Fibroblast of skin of right quadriceps (primary cell): ENCODE results near the gene IKBIP.
"Not testable (repeated sequence)": the region's sequence is repeated elsewhere in the genome, so short reads cannot be mapped to it uniquely, and the experiment has no call there.

Experiments
- DNase-seq: peaks from one replicate; pipeline ENCODE4 v3.0.0-alpha.2; 2013

IKBIP gene

DNA sequence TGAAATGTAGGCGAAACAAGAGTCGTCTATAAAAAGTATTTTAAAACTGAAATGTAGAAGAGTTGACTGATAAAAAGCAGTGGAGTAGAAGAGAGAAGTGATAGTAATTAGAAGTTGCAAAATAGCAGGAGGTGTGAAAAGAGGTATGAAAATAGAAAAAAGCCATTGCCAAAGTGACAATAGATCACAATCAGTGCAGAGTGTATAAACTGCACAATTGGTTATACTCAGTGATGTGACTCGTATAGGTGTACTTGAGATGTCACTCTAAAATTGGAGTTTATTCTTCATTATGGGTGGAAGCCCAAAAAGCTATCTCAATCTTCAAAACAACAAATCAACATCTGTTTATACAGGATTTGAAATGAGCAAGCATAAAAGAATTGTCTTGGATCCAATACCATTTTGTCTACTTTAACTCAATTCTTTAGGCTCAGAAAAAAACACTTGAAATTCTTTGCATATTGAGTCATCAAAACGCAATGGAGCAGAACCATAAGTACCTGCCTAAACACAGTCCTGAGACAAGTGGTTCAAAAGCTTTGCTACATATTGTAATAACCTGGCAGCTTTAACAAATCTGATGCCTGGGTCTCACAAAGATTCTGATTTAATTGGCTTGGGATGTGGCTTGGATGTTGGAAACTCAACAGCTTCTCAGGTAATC is 8.8 kb downstream of the IKBIP start:
- peak; percentile 68 for DNase-seq

- peak; percentile 56 for DNase-seq
These were observed 25.6 kb downstream of the IKBIP start for GRCh38 chr12:98618952-98619351.

DNA sequence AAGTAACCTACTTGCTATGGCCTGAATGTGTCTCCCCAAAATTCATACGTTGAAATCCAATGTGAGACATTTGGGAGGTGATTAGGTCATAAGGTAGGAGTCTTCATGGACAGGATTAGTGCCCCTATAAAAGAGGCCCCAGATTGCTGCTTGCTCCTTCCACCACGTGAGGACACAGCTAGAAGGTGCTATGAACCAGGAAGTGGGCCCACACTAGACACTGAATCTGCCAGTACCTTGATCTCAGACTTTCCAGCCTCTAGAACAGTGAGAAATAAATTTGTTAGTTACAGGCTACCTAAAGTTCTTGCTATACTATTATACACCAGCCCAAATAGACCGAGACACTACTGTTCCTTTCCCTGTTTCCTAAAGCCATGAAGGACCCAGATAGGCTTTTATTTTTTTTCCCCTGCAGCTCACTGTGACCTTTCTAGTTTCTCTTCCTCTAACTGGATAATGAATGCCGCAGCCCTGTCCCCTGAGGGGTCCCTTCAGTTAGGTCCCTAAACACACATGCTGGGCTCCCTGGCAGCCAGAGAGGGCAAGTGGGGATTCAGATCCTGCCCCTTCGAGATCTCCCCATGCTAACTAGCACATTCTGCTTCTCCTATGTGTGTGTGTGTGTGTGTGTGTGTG is 31.8 kb downstream of the IKBIP start:
- no peak for DNase-seq

GRCh38 chr12:98610596-98610995 is 34.0 kb downstream of the IKBIP start:
- no peak for DNase-seq

DNA sequence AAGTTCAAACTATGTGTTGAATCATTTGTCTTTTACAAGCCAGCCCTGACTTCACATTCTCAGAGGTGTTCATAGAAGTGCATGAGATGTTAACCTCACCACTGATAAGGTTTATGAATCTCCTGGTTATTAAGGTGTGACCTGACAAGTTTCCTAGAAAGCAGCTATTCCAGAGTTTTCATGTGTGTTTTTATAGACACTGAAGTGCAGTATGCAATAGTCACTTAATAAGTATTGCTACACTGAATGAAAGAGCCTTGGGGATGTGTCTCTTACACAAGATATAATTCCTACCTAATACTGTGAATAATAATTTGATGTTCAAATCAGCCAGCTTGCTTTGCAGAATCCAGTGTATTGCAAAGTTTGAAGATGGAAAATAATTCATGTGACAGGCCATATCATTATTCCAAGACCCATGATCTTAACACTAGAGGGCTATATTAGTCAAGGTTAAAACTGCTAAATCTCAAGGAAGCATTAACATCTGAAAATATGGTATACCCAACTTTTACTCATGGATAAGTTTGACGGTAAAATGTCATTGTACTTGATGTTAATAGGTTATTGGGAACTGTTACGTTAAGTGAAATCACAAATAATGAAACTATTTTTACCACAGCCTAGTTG is 38.1 kb downstream of the IKBIP start:
- no peak for DNase-seq

GRCh38 chr12:98601924-98602323 is 42.7 kb downstream of the IKBIP start:
- DNase-seq, result no peak

DNA sequence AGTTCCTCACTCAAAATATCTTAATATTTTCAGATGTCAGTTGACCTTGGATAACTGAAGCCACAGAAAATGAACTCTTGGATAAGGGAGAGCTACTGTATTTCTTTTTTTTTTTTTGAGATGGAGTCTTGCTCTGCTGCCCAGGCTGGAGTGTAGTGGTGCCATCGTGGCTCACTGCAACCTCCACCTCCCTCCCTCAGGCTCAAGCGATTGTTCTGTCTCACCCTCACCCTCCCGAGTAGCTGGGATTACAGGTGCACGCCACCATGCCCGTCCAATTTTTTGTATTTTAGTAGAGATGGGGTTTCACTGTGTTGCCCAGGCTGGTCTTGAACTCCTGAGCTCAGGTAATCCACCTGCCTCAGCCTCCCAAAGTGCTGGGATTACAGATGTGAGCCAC is 47.3 kb downstream of the IKBIP start:
- not testable (repeated sequence) for DNase-seq

DNA sequence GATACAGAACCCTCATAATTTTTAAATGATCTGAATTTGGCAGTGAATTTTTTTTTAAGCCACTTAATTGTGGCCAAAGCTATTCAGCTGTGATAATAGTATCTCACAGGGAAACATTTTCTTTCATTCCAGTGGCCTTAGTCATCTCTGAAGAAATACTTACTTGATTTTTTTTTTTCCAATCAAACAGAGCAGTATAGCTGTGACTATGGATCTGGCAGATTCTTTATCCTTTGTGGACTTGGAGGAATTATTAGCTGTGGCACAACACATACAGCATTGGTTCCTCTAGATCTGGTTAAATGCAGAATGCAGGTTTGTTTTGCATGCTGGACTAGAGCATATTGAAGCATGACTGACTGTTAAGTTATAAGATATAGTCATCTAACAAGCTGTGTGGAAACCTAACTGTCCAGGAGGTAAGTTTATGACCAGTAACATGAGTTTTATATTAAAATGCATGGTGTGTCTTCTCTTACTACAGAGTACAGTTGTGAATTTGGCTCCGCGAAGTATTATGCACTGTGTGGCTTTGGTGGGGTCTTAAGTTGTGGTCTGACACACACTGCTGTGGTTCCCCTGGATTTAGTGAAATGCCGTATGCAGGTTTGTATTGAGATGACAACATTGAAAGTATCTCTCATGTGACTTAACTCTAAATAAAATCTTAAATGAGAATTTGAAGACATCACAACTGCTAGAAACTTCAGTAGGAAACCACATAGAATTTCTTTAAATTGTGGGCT is 49.2 kb downstream of the IKBIP start:
- peak; percentile 79 for DNase-seq

DNA sequence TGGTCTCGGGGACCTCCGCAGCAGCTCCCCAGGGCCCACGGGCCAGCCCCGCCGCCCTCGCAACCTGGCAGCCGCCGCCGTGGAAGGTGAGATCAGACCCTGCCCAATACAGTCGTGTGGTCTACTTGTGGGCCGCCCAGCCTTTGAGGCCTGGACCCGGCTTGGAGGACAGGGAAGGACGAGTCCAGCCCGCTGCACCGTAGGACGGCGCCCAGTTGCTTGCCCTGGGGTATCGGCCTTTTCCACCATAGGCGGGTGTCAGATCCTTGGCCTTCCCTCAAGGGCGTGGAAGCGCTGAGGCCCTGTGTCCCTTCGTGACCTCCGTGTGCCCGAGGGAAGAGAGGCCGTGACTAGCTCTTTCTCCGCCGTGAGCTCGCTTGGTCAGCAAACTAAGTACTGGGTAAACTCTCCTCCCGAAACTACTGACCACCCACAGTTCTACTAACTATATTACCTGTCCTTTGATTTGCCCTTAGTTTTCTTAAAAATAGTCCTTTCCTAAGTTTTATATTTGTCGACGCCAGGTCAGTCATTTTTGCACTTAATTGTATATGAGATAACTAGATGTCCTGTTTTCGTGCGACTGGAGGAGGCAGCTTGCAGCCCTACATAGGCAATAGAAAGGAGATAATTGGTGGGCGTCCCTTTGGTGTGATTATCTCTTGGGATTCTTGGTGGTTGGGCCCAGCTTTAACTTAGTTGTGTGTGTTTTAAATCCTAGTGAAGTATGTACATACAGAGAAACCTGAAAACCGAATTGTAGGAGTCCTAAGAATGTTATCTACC is 50.3 kb downstream of the IKBIP start:
- DNase-seq, result peak; percentile 10

GRCh38 chr12:98593351-98594049 is 51.1 kb downstream of the IKBIP start, which contains the start of gene SLC25A3:
SLC25A3 (plus strand) TSS chr12:98593686; CDS start chr12:98593979, 293 bp downstream.
- DNase-seq, result peak; percentile 97

GRCh38 chr12:98592825-98593322 is 51.7 kb downstream of the IKBIP start:
- DNase-seq, result no peak

GRCh38 chr12:98591209-98591608 is 53.4 kb downstream of the IKBIP start:
- no peak for DNase-seq

GRCh38 chr12:98587084-98587483 is 57.5 kb downstream of the IKBIP start:
- DNase-seq, result no peak

DNA sequence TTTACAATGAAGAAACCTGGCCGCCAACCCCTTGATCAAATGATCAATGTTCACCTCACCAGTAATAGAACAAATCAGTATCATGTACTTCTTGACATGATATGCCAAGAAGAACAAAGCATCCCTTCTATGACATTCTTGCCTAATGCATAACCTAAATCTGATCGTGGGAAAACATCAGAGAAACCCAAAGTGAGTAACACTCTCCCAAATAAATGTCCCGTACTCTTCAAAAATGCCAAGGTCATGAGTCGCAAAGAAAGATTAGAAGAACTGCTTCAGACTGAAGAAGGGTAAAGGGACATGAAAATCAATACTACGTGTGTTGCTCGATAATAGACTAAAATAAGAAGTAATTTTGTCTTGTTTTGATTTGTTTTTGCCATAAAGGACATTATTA is 62.5 kb downstream of the IKBIP start:
- peak; percentile 32 for DNase-seq

DNA sequence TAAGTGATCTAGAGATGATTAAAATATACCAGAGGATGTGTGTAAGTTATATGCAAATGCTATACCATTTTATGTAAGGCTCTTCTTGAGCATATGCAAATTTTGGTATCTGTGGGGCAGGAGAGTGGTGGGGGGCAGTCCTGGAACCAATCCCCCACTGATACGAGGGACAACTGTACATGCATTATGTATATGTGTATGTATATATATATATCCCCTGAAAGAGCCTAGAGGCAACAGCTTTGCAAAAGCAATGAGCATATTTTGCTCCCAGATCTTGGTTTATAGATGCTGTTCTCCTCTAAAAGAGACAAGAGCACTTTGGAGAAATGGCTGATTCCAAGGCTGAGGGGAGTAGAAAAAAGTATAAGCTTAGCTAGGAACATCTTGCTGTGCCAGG is 63.5 kb downstream of the IKBIP start:
- no peak for DNase-seq

- no peak for DNase-seq
These were observed 63.9 kb downstream of the IKBIP start for GRCh38 chr12:98580695-98581094.

- no peak for DNase-seq
These were observed 64.8 kb downstream of the IKBIP start for GRCh38 chr12:98579835-98580234.

- no peak for DNase-seq
These were observed 65.2 kb downstream of the IKBIP start for GRCh38 chr12:98579347-98579746.

DNA sequence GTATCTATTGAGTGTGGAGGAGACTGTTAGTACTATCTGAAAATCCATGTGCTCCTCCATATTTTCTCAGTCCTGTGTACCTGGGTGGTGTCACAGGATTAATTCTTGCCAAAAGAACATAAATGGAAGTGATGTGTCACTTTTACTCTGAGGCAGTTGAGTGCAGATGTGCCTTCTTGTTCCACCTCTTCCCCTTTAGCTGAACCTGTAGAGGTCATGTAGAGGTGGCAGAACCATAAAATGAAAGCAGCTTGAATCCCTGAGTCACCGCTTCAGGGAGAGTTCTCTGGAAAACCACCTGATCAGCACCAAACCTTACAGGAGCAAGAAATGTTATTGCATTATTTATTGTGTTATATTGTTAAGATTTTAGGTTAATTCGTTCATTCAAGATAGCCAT is 65.8 kb downstream of the IKBIP start:
- DNase-seq, result peak; percentile 13

GRCh38 chr12:98578392-98578791 is 66.2 kb downstream of the IKBIP start:
- DNase-seq, result no peak

DNA sequence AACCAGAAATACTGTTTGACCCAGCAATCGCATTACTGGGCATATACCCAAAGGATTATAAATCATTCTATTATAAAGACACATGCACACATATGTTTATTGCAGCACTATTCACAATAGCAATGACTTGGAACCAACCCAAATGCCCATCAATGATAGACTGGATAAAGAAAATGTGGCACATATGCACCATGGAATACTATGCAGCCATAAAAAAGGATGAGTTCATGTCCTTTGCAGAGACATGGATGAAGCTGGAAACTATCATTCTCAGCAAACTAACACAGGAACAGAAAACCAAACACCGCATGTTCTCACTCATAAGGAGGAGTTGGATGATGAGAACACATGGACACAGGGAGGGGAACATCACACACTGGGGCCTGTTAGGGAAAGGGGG is 67.8 kb downstream of the IKBIP start:
- DNase-seq, result not testable (repeated sequence)

GRCh38 chr12:98575013-98575412 is 69.6 kb downstream of the IKBIP start:
- no peak for DNase-seq
